K562 (cell line): ENCODE results near the gene ERGIC1. TPM values are rescaled to one million over a fixed set of nuclear protein-coding genes. Genes with fewer than 3 reads are reported as not detected.
A peak's percentile ranks its signal among the peaks of the same experiment; 100 is the strongest.

ENCODE experiments used
- BDP1 ChIP-seq: IDR thresholded peaks from 3 replicates; pipeline ENCODE4 v1.6.1; 2011; ENCODE audit not compliant: insufficient read length, insufficient read depth
- BRF1 ChIP-seq: IDR thresholded peaks from 3 replicates; pipeline ENCODE4 v1.6.1; 2011; ENCODE audit warnings: borderline replicate concordance, mild to moderate bottlenecking; ENCODE audit not compliant: insufficient read length; ENCODE audit errors: extremely low read depth
- CBFA2T2 ChIP-seq: fragments of 450-650 bp; conservative IDR thresholded peaks from 2 replicates; pipeline ENCODE4 v1.6.1; 2017; ENCODE audit warnings: mild to moderate bottlenecking
- CREBBP ChIP-seq: IDR thresholded peaks from one replicate; pipeline ENCODE4 v1.6.1; 2012; ENCODE audit warnings: low read depth, mild to moderate bottlenecking, control low read depth, inconsistent platforms, low read length
- DMBX1 ChIP-seq: fragments of 250-450 bp; sonication (Bioruptor Pico); IDR thresholded peaks from 2 replicates; pipeline ENCODE4 v1.8.0; 2022; ENCODE audit warnings: inconsistent platforms, mild to moderate bottlenecking, moderate library complexity, borderline replicate concordance
- HDAC1 ChIP-seq, 2 experiments: fragments of 450-650 bp; IDR thresholded peaks; 2 replicates each; pipeline ENCODE4 v1.6.1; 2016 to 2017; ENCODE audit warnings: inconsistent platforms in 1 of 2, mild to moderate bottlenecking in 1 of 2, moderate library complexity in 1 of 2
- KHSRP ChIP-seq: fragments of 450-650 bp; IDR thresholded peaks from 2 replicates; pipeline ENCODE4 v1.6.1; 2017
- KLF1 ChIP-seq: fragments of 450-650 bp; IDR thresholded peaks from 2 replicates; pipeline ENCODE4 v1.6.1; 2016; ENCODE audit warnings: missing genetic modification characterization, missing compliant biosample characterization
- MEIS2 ChIP-seq: fragments of 450-650 bp; IDR thresholded peaks from 2 replicates; pipeline ENCODE4 v1.6.1; 2014; ENCODE audit warnings: mild to moderate bottlenecking; ENCODE audit not compliant: partially characterized antibody
- NCOA1 ChIP-seq: fragments of 450-650 bp; IDR thresholded peaks from 2 replicates; pipeline ENCODE4 v1.6.1; 2016; ENCODE audit warnings: low read depth
- NCOA2 ChIP-seq, 2 experiments: fragments of 450-650 bp; IDR thresholded peaks; 2 replicates each; pipeline ENCODE4 v1.6.1; 2018; ENCODE audit warnings: mild to moderate bottlenecking in 2 of 2, moderate library complexity in 1 of 2; ENCODE audit not compliant: partially characterized antibody in 2 of 2
- NCOA4 ChIP-seq: fragments of 450-650 bp; IDR thresholded peaks from 2 replicates; pipeline ENCODE4 v1.6.1; 2018; ENCODE audit warnings: mild to moderate bottlenecking; ENCODE audit not compliant: partially characterized antibody
- NRF1 ChIP-seq, 2 experiments: fragments of 450-650 bp; IDR thresholded peaks in 1 of 2; conservative IDR thresholded peaks in 1 of 2; 2 replicates each; pipeline ENCODE4 v1.6.1; 2014; ENCODE audit warnings: mild to moderate bottlenecking in 2 of 2
- PHF8 ChIP-seq: fragments of 200-600 bp; sonication (generic); IDR thresholded peaks from 2 replicates; pipeline ENCODE4 v1.6.1; 2012; ENCODE audit warnings: mixed run types, mild to moderate bottlenecking, inconsistent platforms, low read length, moderate library complexity, borderline replicate concordance
- PTTG1 ChIP-seq: fragments of 450-650 bp; IDR thresholded peaks from 2 replicates; pipeline ENCODE4 v1.6.1; 2016; ENCODE audit warnings: low read depth, mild to moderate bottlenecking, missing genetic modification characterization, missing compliant biosample characterization
- RBM22 ChIP-seq: fragments of 200-400 bp; formaldehyde crosslinking; IDR thresholded peaks from 2 replicates; pipeline ENCODE4 v1.6.1; 2018; ENCODE audit warnings: low read length, low read depth; ENCODE audit not compliant: poor library complexity, severe bottlenecking
- polyA plus RNA-seq, 8 experiments: library from polyadenylated mRNA; depleted of rRNA in 4 of 8; stranded (reverse) in 5 of 8; unstranded in 3 of 8; fragments of >200 nt; fragmentation: Nextera tagmentation in 2 of 8; fragmentation: Illumina TruSeq in 1 of 8; extraction: Ambion mirVana in 2 of 8; extraction: Trizol in 1 of 8; gene quantifications; 2 replicates each; pipeline versions ENCODE4 v1.2.1 to v1.2.3, GENCODE V29; 2011 to 2014; ENCODE audit warnings: inconsistent platforms in 1 of 8, missing spikeins in 1 of 8
- total RNA-seq, 7 experiments: library from RNA; depleted of rRNA in 6 of 7; stranded (reverse); fragments of >200 nt in 6 of 7; fragmentation: Illumina TruSeq in 2 of 7; extraction: Trizol in 2 of 7; gene quantifications; 2 replicates each; pipeline versions ENCODE4 v1.2.1 to v1.2.3, GENCODE V29; 2011 to 2021; ENCODE audit warnings: low replicate concordance in 1 of 7
- TF ChIP-seq, protein P1 (sequence below): sonication (generic); formaldehyde crosslinking; IDR thresholded peaks from 2 replicates; pipeline ENCODE4 v1.8.0; 2022; ENCODE audit warnings: mild to moderate bottlenecking, low read depth, missing genetic modification reagents
- TF ChIP-seq, protein P2 (sequence below): fragments of 250-450 bp; sonication (Bioruptor Pico); IDR thresholded peaks from 2 replicates; pipeline ENCODE4 v1.4.0; 2020; ENCODE audit warnings: borderline replicate concordance
- TF ChIP-seq, protein P3 (sequence below): fragments of 250-450 bp; sonication (Bioruptor Pico); IDR thresholded peaks from 2 replicates; pipeline ENCODE4 v1.4.0; 2020; ENCODE audit warnings: mild to moderate bottlenecking
- TF ChIP-seq, protein P4 (sequence below): fragments of 200-400 bp; formaldehyde crosslinking; IDR thresholded peaks from 2 replicates; pipeline ENCODE4 v1.6.1; 2017; ENCODE audit warnings: mild to moderate bottlenecking, low read depth, low read length, moderate library complexity
- TF ChIP-seq, protein P5 (sequence below): sonication (generic); formaldehyde crosslinking; IDR thresholded peaks from 2 replicates; pipeline ENCODE4 v1.9.0; 2022; ENCODE audit warnings: mild to moderate bottlenecking, missing genetic modification reagents

The ERGIC1 gene
- total and polyA plus RNA-seq, 9 of the 15 experiments (the other 6 are each of a cell fraction or from before 2014, with no cell fraction given) = 5.5 to 68.4 (median 36.4) TPM

DNA sequence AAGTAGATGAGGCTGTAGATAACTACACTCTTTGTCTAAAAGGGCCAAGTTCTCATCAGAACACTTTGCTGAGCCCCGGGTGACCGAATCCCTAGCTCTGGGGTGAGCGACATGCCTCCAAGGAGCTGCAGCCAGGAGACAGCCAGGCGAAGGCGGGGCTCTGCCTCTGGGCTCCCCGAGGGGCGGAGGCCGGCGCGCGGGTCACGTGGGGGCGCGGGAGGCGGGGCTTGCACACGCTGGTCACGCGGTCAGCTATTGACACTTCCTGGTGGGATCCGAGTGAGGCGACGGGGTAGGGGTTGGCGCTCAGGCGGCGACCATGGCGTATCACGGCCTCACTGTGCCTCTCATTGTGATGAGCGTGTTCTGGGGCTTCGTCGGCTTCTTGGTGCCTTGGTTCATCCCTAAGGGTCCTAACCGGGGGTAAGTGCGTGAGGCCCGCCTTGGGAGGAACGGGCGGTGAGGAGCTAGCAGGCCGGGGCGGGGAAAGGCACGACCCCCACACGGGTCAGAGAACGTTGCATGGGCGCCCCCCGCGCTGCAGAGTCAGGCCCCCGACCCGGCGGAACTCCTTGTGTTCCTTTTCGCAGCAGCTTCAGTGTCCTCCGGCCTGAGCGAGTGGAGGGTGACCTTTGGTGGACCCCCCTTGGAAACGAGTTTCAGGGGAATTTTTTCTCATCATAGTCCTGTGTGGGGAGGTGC, 149.6 kb downstream of the ERGIC1 start, which contains the start of gene ATP6V0E1 (continued):
- TF ChIP-seq, protein P1, sequence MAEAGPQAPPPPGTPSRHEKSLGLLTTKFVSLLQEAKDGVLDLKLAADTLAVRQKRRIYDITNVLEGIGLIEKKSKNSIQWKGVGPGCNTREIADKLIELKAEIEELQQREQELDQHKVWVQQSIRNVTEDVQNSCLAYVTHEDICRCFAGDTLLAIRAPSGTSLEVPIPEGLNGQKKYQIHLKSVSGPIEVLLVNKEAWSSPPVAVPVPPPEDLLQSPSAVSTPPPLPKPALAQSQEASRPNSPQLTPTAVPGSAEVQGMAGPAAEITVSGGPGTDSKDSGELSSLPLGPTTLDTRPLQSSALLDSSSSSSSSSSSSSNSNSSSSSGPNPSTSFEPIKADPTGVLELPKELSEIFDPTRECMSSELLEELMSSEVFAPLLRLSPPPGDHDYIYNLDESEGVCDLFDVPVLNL (CRISPR knock-in tag) = no peak
- TF ChIP-seq, protein P2, sequence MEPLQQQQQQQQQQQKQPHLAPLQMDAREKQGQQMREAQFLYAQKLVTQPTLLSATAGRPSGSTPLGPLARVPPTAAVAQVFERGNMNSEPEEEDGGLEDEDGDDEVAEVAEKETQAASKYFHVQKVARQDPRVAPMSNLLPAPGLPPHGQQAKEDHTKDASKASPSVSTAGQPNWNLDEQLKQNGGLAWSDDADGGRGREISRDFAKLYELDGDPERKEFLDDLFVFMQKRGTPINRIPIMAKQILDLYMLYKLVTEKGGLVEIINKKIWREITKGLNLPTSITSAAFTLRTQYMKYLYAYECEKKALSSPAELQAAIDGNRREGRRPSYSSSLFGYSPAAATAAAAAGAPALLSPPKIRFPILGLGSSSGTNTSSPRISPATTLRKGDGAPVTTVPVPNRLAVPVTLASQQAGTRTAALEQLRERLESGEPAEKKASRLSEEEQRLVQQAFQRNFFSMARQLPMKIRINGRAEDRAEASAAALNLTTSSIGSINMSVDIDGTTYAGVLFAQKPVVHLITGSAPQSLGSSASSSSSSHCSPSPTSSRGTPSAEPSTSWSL (CRISPR knock-in tag) = no peak
- TF ChIP-seq PHF8 (peak; percentile 78), KLF1 (tag) (0 out of 2 replicates have a peak, but pooled peaks have one; percentile 37), KHSRP (no peak), CBFA2T2 (peak; percentile 88), BRF1 (no peak), NCOA1 (no peak), NCOA2 (IDR thresholded peaks at IDR 0.05; ENCODE audit: partially characterized antibody in 2 of 2) (no peak), BDP1 (no peak), PTTG1 (tag) (no peak), MEIS2 (peak; percentile 44), NRF1 (conservative IDR thresholded peaks at IDR 0.05 in 1 of 2, IDR thresholded peaks at IDR 0.05 in 1 of 2) (peak; percentile 68 to 72), HDAC1 (IDR thresholded peaks at IDR 0.05) (peak in 1 of 2 experiments; percentile 85; a peak in 1 of 4 replicates), RBM22 (no peak), DMBX1 (CRISPR knock-in tag) (no peak), CREBBP (no peak), NCOA4 (no peak)
- TF ChIP-seq, protein P3, sequence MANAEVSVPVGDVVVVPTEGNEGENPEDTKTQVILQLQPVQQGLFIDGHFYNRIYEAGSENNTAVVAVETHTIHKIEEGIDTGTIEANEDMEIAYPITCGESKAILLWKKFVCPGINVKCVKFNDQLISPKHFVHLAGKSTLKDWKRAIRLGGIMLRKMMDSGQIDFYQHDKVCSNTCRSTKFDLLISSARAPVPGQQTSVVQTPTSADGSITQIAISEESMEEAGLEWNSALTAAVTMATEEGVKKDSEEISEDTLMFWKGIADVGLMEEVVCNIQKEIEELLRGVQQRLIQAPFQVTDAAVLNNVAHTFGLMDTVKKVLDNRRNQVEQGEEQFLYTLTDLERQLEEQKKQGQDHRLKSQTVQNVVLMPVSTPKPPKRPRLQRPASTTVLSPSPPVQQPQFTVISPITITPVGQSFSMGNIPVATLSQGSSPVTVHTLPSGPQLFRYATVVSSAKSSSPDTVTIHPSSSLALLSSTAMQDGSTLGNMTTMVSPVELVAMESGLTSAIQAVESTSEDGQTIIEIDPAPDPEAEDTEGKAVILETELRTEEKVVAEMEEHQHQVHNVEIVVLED (CRISPR knock-in tag) = peak; percentile 81
- TF ChIP-seq, protein P4, sequence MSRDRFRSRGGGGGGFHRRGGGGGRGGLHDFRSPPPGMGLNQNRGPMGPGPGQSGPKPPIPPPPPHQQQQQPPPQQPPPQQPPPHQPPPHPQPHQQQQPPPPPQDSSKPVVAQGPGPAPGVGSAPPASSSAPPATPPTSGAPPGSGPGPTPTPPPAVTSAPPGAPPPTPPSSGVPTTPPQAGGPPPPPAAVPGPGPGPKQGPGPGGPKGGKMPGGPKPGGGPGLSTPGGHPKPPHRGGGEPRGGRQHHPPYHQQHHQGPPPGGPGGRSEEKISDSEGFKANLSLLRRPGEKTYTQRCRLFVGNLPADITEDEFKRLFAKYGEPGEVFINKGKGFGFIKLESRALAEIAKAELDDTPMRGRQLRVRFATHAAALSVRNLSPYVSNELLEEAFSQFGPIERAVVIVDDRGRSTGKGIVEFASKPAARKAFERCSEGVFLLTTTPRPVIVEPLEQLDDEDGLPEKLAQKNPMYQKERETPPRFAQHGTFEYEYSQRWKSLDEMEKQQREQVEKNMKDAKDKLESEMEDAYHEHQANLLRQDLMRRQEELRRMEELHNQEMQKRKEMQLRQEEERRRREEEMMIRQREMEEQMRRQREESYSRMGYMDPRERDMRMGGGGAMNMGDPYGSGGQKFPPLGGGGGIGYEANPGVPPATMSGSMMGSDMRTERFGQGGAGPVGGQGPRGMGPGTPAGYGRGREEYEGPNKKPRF = no peak
- TF ChIP-seq, protein P5, sequence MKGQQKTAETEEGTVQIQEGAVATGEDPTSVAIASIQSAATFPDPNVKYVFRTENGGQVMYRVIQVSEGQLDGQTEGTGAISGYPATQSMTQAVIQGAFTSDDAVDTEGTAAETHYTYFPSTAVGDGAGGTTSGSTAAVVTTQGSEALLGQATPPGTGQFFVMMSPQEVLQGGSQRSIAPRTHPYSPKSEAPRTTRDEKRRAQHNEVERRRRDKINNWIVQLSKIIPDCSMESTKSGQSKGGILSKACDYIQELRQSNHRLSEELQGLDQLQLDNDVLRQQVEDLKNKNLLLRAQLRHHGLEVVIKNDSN (CRISPR knock-in tag) = peak; percentile 100
